HG03521 (cell line): ENCODE results near the gene RGS19.

Experiments used
- ATAC-seq: cut with Tn5 transposase; IDR thresholded peaks from one replicate; pipeline ENCODE4 v1.9.1; 2021; ENCODE audit warnings: mild to moderate bottlenecking, moderate library complexity; ENCODE audit not compliant: unreplicated experiment

The RGS19 gene

GRCh38 chr20:64065062-64065973 is 14.0 kb downstream of the RGS19 start:
- no peak for ATAC-seq

DNA sequence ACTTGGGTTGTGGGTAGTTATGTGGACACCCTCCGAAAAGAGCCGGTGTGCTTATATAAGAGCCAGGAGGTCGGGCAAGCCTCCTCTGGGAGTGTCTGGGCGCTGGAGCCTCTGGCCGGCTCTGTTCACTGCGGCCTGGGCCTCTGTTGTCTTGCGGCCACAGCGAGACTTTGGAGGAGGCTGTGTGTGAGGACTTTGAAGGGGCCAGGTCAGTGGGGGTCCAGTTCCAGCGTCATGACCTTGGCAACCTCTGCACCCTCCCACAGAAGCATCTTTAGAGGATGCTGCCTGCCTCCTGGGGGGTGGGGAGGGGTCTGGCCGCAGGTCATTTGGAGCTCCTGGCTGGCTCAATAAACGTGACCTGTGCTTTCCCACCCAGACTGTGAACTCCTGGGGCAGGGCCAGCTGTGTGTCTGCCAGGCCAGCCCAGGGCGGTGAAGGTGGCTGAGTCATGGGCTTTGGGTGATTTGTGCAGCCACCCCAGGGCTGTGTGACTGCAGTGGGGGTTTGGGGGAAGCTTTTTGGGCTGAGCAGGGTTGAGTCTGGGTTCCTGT is 15.1 kb downstream of the RGS19 start:
- no peak for ATAC-seq

DNA sequence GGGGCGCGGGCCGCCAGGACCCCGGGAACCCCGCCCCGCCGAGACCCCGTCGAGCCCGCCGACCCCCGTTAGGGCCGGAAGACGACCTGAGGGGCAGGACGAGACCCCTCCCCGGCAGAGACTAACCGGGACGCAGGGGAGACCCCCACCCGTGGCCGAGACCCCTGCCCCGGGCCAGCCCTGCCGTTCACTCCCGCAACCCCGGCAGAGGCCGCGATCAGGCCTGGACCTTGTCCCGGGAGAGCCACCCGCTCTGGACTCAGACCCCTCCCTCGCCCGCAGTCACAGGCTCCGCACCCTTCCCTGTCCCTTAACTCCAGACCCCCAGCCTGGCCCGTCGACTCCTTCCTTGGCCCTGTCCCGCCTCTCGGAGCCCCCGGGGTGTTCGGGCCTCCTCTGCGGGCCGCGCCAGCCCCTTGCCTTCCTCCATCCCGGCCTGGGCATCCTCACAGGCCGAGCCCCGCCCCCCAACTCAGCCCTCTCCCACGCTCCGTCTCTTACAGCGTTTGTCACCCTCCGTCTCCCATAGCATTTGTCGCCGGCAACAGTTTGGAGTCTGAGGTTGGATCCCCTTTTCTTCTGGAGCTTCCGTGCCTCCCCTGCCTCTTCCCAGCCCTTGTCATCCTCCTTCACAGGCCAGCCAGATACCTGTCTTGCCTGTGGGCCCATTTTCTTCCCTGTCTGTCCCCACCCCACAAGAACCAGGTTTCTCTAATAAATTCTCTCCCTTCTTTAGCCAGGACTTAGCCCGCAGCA is 15.8 kb downstream of the RGS19 start:
- ATAC-seq = no peak

DNA sequence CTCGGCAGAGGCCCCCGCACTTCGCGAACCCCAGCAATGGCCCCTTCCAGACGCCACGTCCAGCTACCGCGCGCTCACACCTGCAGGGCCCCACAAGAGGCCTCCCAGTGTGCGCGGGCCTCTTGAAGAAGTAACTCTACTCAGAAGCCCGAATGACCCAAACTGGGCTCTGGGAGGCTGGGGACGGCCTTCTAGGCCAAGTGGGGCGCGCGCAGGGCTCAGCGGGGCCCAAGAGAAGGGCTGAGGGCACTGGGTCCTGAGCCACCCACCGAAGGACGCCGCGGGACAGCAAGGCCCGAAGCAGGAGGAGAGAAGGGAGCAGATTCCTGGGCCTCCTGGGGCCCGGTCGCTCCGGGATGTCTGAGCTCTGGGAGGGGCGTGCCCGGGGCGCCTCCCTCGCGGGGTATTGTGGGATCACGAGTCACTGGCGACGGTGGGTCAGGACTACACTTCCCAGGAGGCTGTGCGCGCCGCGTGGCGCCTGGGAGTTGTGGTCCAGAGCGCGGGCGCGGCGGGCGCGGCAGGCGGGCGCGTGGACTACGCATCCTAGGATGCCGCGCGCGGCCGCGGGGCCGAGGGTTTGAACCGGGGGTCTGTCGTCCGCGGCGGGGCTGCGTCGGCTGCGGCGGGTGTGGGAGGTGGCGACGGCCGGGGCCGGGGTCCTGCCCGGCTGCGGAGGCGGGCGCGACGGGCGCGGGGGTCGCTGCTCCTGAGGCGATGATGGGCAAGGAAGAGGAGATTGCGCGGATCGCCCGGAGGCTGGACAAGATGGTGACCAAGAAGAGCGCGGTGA is 16.5 kb downstream of the RGS19 start, which contains the start of gene TCEA2:
Gene TCEA2 (plus strand): TSS at position 603 of the 793 bp plus-strand sequence. CDS start 115 bp downstream, at position 718.
- ATAC-seq = peak; percentile 77

- ATAC-seq = no peak
These were observed 17.1 kb downstream of the RGS19 start for GRCh38 chr20:64062276-64062595.

DNA sequence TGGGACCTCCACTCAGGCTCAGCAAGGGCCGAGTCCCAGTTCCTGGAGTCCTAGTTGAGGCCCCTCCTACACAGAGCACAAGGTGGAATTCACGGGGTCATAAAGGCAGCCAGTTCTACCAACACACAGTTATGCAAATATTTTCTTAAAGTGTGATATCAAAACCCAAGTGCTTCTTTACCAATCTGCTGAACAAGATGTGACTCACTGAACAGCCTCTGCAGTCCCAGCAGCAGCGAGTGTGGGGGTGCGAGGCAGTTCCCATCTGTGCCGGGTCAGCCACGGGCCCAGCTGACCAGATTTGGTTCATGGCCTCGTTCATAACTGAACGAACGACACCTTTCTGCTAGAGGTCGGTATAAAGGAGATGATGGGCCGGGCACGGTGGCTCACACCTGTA is 20.8 kb downstream of the RGS19 start:
- no peak for ATAC-seq

- ATAC-seq = no peak
These were observed 21.5 kb downstream of the RGS19 start for GRCh38 chr20:64057628-64058498.

GRCh38 chr20:64056889-64057627 is 22.3 kb downstream of the RGS19 start:
- ATAC-seq = no peak

DNA sequence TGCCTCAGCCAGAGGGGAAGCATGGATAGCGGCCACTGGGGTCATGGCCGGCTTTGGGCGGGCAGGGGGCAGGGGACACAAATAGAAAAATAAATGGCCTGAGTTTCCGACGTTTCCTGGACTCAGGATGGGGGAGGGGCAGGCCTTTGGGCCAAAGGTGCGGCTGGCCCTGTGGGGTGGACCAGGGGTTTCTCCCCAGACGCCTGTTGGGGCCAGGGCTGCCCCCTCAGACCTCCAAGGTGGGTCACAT is 22.8 kb downstream of the RGS19 start:
- no peak for ATAC-seq

DNA sequence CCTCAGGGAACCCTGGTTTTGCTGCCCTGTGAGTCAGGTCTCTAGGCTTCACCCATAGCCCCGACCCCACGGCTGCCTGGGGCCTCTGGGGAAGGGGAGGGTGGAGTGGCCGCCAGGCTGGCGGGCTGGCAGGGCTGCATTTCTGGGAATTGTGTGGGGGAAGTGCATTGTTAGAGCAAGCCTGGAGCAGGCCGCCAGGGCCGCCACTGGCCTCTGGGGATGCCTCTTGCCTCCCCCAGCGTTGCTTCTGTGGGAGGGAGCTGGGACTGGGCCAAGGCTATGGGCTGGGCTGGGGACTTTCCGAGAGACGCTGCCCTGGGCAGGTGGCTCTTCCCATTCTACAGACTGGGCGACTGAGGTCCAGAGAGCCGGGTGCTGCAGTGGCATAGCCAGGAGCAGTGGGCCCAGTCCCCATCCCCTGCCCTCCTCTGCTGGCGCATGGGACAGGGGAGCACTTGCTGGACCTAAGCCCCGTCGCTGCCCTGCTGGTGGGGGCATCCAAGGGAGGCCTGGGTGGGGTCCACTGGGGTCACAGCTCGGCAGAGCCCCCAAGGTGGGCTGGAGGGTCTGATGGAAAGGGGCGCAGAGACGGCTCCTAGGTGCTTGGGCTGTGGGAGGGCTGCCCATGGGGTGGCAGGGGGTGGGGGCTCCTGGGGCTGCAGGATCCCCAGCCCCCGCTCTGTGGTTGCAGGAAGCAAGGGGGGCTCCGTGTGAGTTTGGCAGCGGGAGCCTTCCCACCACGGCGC is 23.3 kb downstream of the RGS19 start:
- no peak for ATAC-seq

GRCh38 chr20:64055396-64055892 is 23.9 kb downstream of the RGS19 start:
- no peak for ATAC-seq

DNA sequence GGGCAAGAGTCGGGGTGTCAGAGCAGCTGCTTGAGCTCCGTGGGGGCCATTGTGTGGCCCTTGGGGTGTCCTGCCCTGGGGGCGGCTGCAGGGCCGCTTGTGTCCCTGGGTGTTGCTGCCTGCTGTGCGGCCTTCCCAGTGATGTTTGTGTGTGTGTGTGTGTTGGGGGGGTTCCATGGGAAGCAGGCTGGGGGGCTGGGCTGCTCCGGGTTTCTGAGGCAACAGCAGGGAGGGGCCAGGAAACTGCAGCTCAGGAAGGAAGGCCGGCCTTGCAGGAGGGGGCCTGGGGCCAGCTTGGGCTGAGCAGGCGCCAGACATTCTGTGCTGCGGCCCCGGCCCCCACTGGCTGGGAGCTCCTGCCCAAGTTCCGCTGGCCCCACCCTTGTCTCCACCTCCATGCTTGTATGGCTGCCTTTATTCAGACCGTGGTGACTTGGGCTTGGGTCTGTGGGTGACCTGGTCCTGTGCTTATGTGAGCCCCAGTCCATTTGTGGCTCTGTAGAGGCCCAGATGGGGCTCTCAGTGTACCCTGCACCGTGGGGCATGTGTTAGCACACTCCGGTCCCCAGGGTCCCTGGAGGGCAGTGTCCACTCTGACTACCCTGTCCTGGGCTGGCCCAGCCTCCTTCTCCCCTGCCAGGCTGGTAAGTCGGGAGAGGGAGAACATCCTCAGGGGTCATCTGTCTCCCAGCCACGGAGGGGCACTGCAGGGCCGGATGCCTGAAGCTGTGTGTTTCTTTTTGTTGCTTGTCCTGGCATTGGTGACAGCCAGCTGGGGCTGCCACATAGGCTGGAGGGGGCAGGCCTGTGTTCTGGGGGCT is 25.3 kb downstream of the RGS19 start:
- ATAC-seq = no peak

- ATAC-seq = no peak
These were observed 26.1 kb downstream of the RGS19 start for GRCh38 chr20:64052987-64053840.

GRCh38 chr20:64052326-64052722 is 27.0 kb downstream of the RGS19 start:
- ATAC-seq = no peak

GRCh38 chr20:64051561-64052325 is 27.6 kb downstream of the RGS19 start:
- ATAC-seq = no peak

DNA sequence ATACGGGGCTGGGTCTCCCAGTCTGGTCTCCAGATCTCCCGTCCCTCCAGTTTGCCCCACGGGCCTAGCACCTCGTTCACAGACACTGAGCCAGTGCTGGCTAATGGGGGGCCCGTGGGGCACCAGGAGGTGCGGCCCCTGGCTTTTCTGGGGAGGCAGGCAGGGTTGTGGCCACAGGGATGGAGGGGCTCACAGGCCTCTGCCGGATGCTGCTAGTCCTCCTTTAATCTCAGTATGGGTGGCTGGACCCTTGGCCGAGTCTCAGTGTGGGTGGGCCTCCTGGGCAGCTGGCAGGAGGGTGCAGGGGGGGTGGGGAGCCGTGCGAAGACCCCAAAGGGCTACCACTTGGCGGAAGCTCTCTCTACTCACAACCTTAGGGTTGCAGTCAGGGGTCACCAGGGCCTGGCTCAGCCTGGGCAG is 28.3 kb downstream of the RGS19 start:
- no peak for ATAC-seq
